PFSK-1 (cell line): ENCODE measurements around the gene MFRP. TPM values are rescaled to one million over a fixed set of nuclear protein-coding genes. Genes with fewer than 3 reads are reported as not detected.

Source experiments
- FOXP2 ChIP-seq: optimal IDR thresholded peaks from 2 replicates; pipeline ENCODE3; 2011; ENCODE audit warnings: borderline replicate concordance, control low read depth, inconsistent platforms; ENCODE audit not compliant: insufficient read depth; ENCODE audit errors: extremely low read length, extremely low read depth
- POLR2AphosphoS5 ChIP-seq: IDR thresholded peaks from 2 replicates; pipeline ENCODE4 v1.6.1; 2012; ENCODE audit warnings: low read depth, mild to moderate bottlenecking, control low read depth, low read length, moderate library complexity
- SIN3A ChIP-seq: IDR thresholded peaks from 2 replicates; pipeline ENCODE4 v1.6.1; 2012; ENCODE audit warnings: mild to moderate bottlenecking, low read length, moderate library complexity, borderline replicate concordance; ENCODE audit not compliant: insufficient read depth
- TAF1 ChIP-seq: IDR thresholded peaks from 2 replicates; pipeline ENCODE4 v1.6.1; 2012; ENCODE audit warnings: low read length, control low read depth, borderline replicate concordance; ENCODE audit not compliant: insufficient read depth
- polyA plus RNA-seq: library from polyadenylated mRNA; unstranded; fragments of >200 nt; gene quantifications from one replicate; pipeline ENCODE4 v1.2.1, GENCODE V29; 2012; ENCODE audit warnings: low read depth, missing spikeins; ENCODE audit not compliant: insufficient read length
- TF ChIP-seq, protein P1 (sequence below), 2 experiments: IDR thresholded peaks; 2 replicates each; pipeline versions ENCODE4 v1.6.1 to v1.8.0; 2011 to 2012; ENCODE audit warnings: low read depth in 2 of 2, low read length in 2 of 2, control low read depth in 1 of 2, inconsistent platforms in 1 of 2, mild to moderate bottlenecking in 1 of 2, moderate library complexity in 1 of 2; ENCODE audit not compliant: insufficient read depth in 1 of 2

The MFRP gene
- polyA plus RNA-seq, result not detected

DNA sequence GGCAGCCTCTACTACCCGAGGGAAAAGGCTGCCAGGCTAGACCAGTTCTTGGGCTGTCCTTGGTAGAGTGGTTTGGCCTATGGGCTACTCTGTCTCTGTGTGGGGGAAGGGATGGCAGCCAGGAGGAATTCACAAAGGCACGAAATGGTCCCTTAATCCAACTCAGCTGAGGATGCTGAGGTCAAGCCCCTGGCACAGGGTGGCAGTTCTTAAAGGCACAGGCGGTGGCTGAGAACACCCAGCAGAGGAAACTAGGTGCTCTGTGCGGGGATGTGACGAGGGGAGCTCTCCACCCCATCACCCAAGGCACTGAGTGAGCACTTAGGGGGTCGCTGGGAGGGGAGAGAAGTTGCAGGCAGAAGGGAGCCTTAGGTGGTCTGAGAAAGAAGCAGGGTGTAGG, at the start of gene MFRP:
Gene MFRP (minus strand): TSS at position 101 of the 400 bp plus-strand sequence. CDS start 192 bp downstream, outside the sequence.
- no peak for TF ChIP-seq TAF1
- TF ChIP-seq, protein P1, sequence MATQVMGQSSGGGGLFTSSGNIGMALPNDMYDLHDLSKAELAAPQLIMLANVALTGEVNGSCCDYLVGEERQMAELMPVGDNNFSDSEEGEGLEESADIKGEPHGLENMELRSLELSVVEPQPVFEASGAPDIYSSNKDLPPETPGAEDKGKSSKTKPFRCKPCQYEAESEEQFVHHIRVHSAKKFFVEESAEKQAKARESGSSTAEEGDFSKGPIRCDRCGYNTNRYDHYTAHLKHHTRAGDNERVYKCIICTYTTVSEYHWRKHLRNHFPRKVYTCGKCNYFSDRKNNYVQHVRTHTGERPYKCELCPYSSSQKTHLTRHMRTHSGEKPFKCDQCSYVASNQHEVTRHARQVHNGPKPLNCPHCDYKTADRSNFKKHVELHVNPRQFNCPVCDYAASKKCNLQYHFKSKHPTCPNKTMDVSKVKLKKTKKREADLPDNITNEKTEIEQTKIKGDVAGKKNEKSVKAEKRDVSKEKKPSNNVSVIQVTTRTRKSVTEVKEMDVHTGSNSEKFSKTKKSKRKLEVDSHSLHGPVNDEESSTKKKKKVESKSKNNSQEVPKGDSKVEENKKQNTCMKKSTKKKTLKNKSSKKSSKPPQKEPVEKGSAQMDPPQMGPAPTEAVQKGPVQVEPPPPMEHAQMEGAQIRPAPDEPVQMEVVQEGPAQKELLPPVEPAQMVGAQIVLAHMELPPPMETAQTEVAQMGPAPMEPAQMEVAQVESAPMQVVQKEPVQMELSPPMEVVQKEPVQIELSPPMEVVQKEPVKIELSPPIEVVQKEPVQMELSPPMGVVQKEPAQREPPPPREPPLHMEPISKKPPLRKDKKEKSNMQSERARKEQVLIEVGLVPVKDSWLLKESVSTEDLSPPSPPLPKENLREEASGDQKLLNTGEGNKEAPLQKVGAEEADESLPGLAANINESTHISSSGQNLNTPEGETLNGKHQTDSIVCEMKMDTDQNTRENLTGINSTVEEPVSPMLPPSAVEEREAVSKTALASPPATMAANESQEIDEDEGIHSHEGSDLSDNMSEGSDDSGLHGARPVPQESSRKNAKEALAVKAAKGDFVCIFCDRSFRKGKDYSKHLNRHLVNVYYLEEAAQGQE (IDR thresholded peaks at IDR 0.05; ENCODE audit: insufficient read depth in 1 of 2, low read depth in 2 of 2, low read length in 2 of 2), result no peak

DNA sequence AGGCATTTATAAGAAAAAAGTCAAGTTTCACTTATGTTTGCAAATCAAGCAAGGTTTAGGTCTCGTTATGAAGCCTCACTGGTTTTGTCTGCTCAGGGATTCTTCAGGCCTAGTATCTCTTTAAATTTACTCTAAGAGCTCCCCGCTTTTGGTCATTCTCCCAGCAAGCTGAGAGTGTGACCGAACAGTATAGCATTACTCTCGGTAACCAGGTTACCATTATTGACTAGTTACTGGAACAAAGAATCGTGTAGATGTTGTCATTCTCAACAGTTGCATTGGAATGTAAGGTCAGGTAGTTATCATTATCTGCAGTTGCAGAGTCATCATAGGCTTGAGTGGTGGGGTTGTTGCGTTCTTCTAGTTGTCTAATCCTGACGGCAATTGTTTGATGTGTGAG, 44.8 kb upstream of the MFRP start:
- TF ChIP-seq SIN3A (no peak), FOXP2 (no peak), TAF1 (no peak), POLR2AphosphoS5 (no peak)
- TF ChIP-seq, protein P1 (IDR thresholded peaks at IDR 0.05; ENCODE audit: insufficient read depth in 1 of 2, low read depth in 2 of 2, low read length in 2 of 2), result no peak

DNA sequence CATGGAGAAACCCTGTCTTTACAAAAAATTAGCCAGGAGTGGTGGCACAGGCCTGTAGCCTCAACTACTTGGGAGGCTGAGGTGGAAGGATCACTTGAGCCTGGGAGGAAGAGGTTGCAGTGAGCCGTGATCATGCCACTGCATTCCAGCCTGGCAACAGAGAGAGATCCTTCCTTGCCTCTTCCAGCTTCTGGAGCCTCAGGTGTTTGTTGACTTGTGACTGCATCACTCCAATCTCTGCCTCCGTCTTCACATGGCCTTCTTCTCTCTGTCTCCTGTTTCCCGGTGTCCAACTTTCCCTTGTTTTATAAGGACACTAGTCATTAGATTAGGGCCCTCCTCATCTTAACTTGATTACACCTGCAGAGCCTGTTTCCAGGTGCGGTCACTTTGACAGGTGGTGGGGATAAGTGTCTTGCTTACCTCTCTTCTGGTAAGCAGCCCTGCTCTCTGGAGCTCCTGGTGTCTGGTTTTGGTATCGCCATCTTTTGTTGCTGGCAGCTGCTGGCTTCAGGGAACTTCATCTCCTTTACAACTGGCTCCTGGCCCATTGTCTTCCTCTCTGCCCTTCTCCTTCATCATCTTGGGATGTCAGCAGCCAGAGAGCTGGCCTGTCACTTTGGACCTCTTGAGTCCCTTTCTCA, 43.2 kb upstream of the MFRP start:
- TF ChIP-seq FOXP2 (no peak), POLR2AphosphoS5 (no peak)
- TF ChIP-seq, protein P1 (IDR thresholded peaks at IDR 0.05; ENCODE audit: insufficient read depth in 1 of 2, low read depth in 2 of 2, low read length in 2 of 2), result no peak

DNA sequence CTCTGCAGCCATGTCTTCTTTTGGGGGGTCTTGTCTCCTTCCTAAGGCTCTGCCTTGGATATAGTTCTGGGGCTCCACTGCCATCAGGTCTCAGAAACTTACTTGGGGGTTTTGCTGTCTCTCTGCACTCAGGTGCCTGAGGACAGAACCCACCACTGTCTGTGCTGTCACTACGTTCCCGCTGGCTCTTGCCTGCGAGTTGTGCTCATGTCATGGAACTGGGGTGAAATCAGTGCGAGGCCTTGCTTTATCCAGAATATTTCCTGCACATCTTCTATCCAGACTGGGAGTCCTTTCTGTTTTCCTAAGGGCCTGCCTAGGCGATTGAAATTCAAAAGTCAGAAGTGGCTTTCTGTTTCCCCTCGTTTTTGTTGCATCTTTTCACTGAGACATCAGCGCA, 41.6 kb upstream of the MFRP start:
- TF ChIP-seq, protein P1 (IDR thresholded peaks at IDR 0.05; ENCODE audit: insufficient read depth in 1 of 2, low read depth in 2 of 2, low read length in 2 of 2), result no peak
- TF ChIP-seq POLR2AphosphoS5, result no peak
- no peak for TF ChIP-seq SIN3A
- no peak for TF ChIP-seq TAF1
- TF ChIP-seq FOXP2, result no peak

DNA sequence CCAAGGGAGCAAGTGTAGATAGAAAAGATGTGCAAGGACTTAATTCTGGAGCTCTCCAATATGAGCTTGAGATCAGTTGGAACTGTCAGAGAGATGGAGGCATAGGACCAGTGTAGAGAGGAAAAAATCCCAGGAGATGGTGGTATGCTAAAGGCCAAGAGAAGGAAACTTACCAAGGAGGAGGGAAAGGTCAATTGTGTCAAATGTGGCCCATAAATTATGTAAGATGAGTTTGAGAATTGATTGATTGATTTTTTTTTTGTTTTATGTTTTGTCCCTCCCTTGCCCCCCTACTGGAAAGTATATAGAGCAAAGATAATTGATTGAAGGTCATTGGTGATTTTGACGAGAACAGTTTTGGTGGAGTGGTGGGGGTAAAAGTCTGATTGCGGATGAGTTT, 37.8 kb upstream of the MFRP start:
- no peak for TF ChIP-seq POLR2AphosphoS5
- no peak for TF ChIP-seq FOXP2
- TF ChIP-seq SIN3A, result no peak
- TF ChIP-seq, protein P1 (IDR thresholded peaks at IDR 0.05; ENCODE audit: insufficient read depth in 1 of 2, low read depth in 2 of 2, low read length in 2 of 2), result no peak
